ENCODE data around the gene TRAPPC14.

The TRAPPC14 gene

GRCh38 chr7:100177045-100178001, 18.8 kb upstream of the TRAPPC14 start, which contains the start of the genes GPC2 and STAG3:
Gene GPC2 (minus strand): TSS chr7:100177381. CDS start chr7:100177199, 182 bp downstream.
Gene STAG3 (plus strand): TSS chr7:100177918. CDS start chr7:100180557, 2,639 bp downstream.
- Histone ChIP-seq H3F3A (ENCODE audit: insufficient read depth) (peaks cover 30% of the 10 kb centered on the region), H3K9me3 (ENCODE audit: insufficient read depth, low read length) (no peaks in the 10 kb centered on the region), H3K27me3 (ENCODE audit: low read length) (no peaks in the 10 kb centered on the region), H3K27ac (ENCODE audit: low read depth, low read length) (peak within 1 kb of the TSS; percentile 39), H2AFZ (ENCODE audit: low read depth, low read length, severe bottlenecking) (peak within 1 kb of the TSS; percentile 81), H3K9me2 (replicated peaks; ENCODE audit: insufficient read depth, low read length) (no peaks in the 10 kb centered on the region), H3K79me2 (ENCODE audit: insufficient read depth, low read length) (peaks cover 3% of the 10 kb centered on the region; the same call in 1 of the 2 replicates), H3K36me3 (ENCODE audit: low read length) (no peaks in the 10 kb centered on the region), H4K20me1 (ENCODE audit: low read depth, low read length) (peaks cover 4% of the 10 kb centered on the region; the same call in 1 of the 2 replicates), H3K9ac (ENCODE audit: low read length) (peak within 1 kb of the TSS; percentile 87), H3K4me3 (ENCODE audit: insufficient read depth, low read length, poor library complexity, severe bottlenecking) (peak within 1 kb of the TSS; percentile 95), H3K4me2 (ENCODE audit: low read depth, low read length, poor library complexity, severe bottlenecking) (peak within 1 kb of the TSS; percentile 91)
- TF ChIP-seq EZH2phosphoT487 (conservative IDR thresholded peaks at IDR 0.05; ENCODE audit: low read length): no peak
- TF ChIP-seq, protein P1, sequence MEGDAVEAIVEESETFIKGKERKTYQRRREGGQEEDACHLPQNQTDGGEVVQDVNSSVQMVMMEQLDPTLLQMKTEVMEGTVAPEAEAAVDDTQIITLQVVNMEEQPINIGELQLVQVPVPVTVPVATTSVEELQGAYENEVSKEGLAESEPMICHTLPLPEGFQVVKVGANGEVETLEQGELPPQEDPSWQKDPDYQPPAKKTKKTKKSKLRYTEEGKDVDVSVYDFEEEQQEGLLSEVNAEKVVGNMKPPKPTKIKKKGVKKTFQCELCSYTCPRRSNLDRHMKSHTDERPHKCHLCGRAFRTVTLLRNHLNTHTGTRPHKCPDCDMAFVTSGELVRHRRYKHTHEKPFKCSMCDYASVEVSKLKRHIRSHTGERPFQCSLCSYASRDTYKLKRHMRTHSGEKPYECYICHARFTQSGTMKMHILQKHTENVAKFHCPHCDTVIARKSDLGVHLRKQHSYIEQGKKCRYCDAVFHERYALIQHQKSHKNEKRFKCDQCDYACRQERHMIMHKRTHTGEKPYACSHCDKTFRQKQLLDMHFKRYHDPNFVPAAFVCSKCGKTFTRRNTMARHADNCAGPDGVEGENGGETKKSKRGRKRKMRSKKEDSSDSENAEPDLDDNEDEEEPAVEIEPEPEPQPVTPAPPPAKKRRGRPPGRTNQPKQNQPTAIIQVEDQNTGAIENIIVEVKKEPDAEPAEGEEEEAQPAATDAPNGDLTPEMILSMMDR (IDR thresholded peaks at IDR 0.05; ENCODE audit: insufficient read depth, low read length, poor library complexity, severe bottlenecking): no peak

GRCh38 chr7:100176096-100177044, 17.8 kb upstream of the TRAPPC14 start:
- H3K9ac ChIP-seq (ENCODE audit: low read length): peak overlapping the region; percentile 87
- H2AFZ ChIP-seq (ENCODE audit: low read depth, low read length, severe bottlenecking): peak overlapping the region; percentile 81
- peaks cover 24% of the 10 kb centered on the region for H3F3A ChIP-seq (ENCODE audit: insufficient read depth)

More at GRCh38 chr7:100176096-100177044, 17.8 kb upstream of the TRAPPC14 start:
- no peaks in the 10 kb centered on the region for H3K27me3 ChIP-seq (ENCODE audit: low read length)
- peaks cover 4% of the 10 kb centered on the region; the same call in 1 of the 2 replicates for H4K20me1 ChIP-seq (ENCODE audit: low read depth, low read length)
- TF ChIP-seq EZH2phosphoT487 (conservative IDR thresholded peaks at IDR 0.05; ENCODE audit: low read length): no peak
- TF ChIP-seq, protein P1 (IDR thresholded peaks at IDR 0.05; ENCODE audit: insufficient read depth, low read length, poor library complexity, severe bottlenecking): no peak
- H3K4me3 ChIP-seq (ENCODE audit: insufficient read depth, low read length, poor library complexity, severe bottlenecking): peak overlapping the region; percentile 95
- H3K79me2 ChIP-seq (ENCODE audit: insufficient read depth, low read length): peaks cover 3% of the 10 kb centered on the region; the same call in 1 of the 2 replicates
- H3K9me2 ChIP-seq (replicated peaks; ENCODE audit: insufficient read depth, low read length): no peaks in the 10 kb centered on the region
- no peak overlapping the region for H3K27ac ChIP-seq (ENCODE audit: low read depth, low read length)
- no peaks in the 10 kb centered on the region for H3K36me3 ChIP-seq (ENCODE audit: low read length)
- H3K4me2 ChIP-seq (ENCODE audit: low read depth, low read length, poor library complexity, severe bottlenecking): peak overlapping the region; percentile 91
- no peaks in the 10 kb centered on the region for H3K9me3 ChIP-seq (ENCODE audit: insufficient read depth, low read length)

All from SU-DHL-6 (cell line).